ENCODE measurements around the gene BCO2.
A peak's percentile ranks its signal among the peaks of the same experiment; 100 is the strongest.

Gene BCO2

DNA sequence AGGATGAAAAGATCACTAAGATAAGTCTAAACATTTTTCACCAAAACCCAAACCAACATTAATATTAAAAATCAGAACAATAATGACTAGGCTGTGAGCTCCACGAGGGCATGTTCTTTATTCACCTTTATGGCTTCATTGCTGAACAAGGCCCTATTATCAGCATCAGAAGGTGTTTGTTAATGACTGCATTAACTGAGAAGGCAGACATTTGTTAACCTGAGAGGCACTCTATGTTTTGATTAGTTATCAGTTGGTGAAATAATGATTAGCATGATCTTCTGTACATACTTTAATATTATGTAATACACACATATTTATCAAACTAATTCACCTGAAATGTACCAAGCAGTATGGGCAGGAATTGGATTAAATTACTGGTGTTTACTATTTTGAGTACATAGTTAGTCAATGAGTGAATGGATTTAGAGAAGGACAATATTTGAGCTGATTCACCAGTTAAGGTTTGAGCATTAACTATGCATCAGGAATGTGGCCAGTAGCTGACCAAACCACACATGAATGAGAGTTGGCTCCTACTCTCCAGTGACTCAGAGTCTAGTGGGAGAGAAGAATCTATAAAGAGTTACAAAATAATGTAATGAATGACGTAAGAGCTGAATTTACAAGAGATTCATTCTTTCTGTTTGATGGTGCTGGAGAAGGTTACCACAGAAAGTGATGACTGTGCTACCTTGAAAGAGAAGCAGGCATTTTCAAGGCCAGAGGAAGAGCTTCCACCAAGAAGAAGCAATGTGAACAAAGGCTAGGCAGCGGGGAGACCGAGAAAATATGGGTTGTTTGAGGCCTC, 18.2 kb upstream of the BCO2 start:
- no peaks in the 10 kb centered on the region for H3K4me1 ChIP-seq (ENCODE audit: control insufficient read depth, insufficient read depth, low read length)
- ChIA-PET CTCF (interaction anchor here (0.6 to 1.7 kb wide), 8 partner anchors 10 to 123 kb away, joined by 3 to 11 read pairs (median 6); partner anchors contain the start of gene BCO2), POLR2A (interaction anchor here (1.5 kb wide), 1 partner anchor 12 kb away, joined by 6 read pairs; no protein-coding TSS in a partner anchor)
- H3K36me3 ChIP-seq (ENCODE audit: control insufficient read depth in 2 of 2, insufficient read depth in 1 of 2, low read length in 2 of 2): no peaks in the 10 kb centered on the region
- no peak overlapping the region for H3K27ac ChIP-seq (ENCODE audit: extremely low read depth, low read depth, low read length)
- no peaks in the 10 kb centered on the region for H3K9me3 ChIP-seq (ENCODE audit: control insufficient read depth, insufficient read depth, low read depth, low read length)
- no peak for TF ChIP-seq ZNF664 (tag by site-specific recombination; IDR thresholded peaks at IDR 0.05)
- TF ChIP-seq ATF2 (tag by site-specific recombination; IDR thresholded peaks at IDR 0.05; ENCODE audit: low read depth): peak; percentile 78
- TF ChIP-seq ZNF571 (tag by site-specific recombination; IDR thresholded peaks at IDR 0.05): no peak
- TF ChIP-seq ZBTB21 (tag by site-specific recombination; IDR thresholded peaks at IDR 0.05): peak; percentile 75
- TF ChIP-seq ZNF37A (tag by site-specific recombination; IDR thresholded peaks at IDR 0.05): no peak
- peak; percentile 54; the same call in 1 of the 2 replicates for TF ChIP-seq HIC1 (tag by site-specific recombination; IDR thresholded peaks at IDR 0.05)
- TF ChIP-seq, protein P1, sequence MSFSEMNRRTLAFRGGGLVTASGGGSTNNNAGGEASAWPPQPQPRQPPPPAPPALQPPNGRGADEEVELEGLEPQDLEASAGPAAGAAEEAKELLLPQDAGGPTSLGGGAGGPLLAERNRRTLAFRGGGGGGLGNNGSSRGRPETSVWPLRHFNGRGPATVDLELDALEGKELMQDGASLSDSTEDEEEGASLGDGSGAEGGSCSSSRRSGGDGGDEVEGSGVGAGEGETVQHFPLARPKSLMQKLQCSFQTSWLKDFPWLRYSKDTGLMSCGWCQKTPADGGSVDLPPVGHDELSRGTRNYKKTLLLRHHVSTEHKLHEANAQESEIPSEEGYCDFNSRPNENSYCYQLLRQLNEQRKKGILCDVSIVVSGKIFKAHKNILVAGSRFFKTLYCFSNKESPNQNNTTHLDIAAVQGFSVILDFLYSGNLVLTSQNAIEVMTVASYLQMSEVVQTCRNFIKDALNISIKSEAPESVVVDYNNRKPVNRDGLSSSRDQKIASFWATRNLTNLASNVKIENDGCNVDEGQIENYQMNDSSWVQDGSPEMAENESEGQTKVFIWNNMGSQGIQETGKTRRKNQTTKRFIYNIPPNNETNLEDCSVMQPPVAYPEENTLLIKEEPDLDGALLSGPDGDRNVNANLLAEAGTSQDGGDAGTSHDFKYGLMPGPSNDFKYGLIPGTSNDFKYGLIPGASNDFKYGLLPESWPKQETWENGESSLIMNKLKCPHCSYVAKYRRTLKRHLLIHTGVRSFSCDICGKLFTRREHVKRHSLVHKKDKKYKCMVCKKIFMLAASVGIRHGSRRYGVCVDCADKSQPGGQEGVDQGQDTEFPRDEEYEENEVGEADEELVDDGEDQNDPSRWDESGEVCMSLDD (tag by site-specific recombination; IDR thresholded peaks at IDR 0.05): no peak
- TF ChIP-seq OSR2 (tag by site-specific recombination; IDR thresholded peaks at IDR 0.05): peak; percentile 72
- peak; percentile 17; the same call in 1 of the 2 replicates for TF ChIP-seq ZNF394 (tag by site-specific recombination; IDR thresholded peaks at IDR 0.05; ENCODE audit: borderline replicate concordance)
- TF ChIP-seq SP7 (tag by site-specific recombination; IDR thresholded peaks at IDR 0.05): peak; percentile 28; the same call in 1 of the 2 replicates
- 0 out of 2 replicates have a peak, but pooled peaks have one; percentile 25 for TF ChIP-seq ZNF223 (tag by site-specific recombination; IDR thresholded peaks at IDR 0.05)
- TF ChIP-seq, protein P2, sequence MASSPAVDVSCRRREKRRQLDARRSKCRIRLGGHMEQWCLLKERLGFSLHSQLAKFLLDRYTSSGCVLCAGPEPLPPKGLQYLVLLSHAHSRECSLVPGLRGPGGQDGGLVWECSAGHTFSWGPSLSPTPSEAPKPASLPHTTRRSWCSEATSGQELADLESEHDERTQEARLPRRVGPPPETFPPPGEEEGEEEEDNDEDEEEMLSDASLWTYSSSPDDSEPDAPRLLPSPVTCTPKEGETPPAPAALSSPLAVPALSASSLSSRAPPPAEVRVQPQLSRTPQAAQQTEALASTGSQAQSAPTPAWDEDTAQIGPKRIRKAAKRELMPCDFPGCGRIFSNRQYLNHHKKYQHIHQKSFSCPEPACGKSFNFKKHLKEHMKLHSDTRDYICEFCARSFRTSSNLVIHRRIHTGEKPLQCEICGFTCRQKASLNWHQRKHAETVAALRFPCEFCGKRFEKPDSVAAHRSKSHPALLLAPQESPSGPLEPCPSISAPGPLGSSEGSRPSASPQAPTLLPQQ (tag by site-specific recombination; IDR thresholded peaks at IDR 0.05): no peak
- TF ChIP-seq ZNF654 (tag by site-specific recombination; IDR thresholded peaks at IDR 0.05; ENCODE audit: low read depth): peak; percentile 4; the same call in 1 of the 2 replicates
- no peak for TF ChIP-seq ZNF112 (tag by site-specific recombination; IDR thresholded peaks at IDR 0.05)
- peak; percentile 92 for TF ChIP-seq ZNF629 (tag by site-specific recombination; IDR thresholded peaks at IDR 0.05)
- TF ChIP-seq SP3 (tag by site-specific recombination; IDR thresholded peaks at IDR 0.05): 0 out of 2 replicates have a peak, but pooled peaks have one; percentile 12
- TF ChIP-seq INSM2 (tag by site-specific recombination; IDR thresholded peaks at IDR 0.05): peak; percentile 43; the same call in 1 of the 2 replicates
- TF ChIP-seq ZNF184 (tag by site-specific recombination; IDR thresholded peaks at IDR 0.05): 0 out of 2 replicates have a peak, but pooled peaks have one; percentile 43
- peak; percentile 56 for TF ChIP-seq ZEB2 (tag by site-specific recombination; IDR thresholded peaks at IDR 0.05)
- H3K4me3 ChIP-seq (ENCODE audit: low read depth, low read length): no peak overlapping the region
